CD14-positive monocyte (primary cell): ENCODE data around the gene HMCN1. TPM values are rescaled to one million over a fixed set of nuclear protein-coding genes. Genes with fewer than 3 reads are reported as not detected.

ENCODE experiments used
- DNase-seq, 3 donors: peaks; one replicate each; pipeline ENCODE4 v3.0.0-alpha.2; 2011 to 2022
- H2AFZ ChIP-seq: 2 replicates; pipeline ENCODE4 v1.6.0; 2012; ENCODE audit warnings: mild to moderate bottlenecking, low read depth, low read length, inconsistent platforms; ENCODE audit not compliant: insufficient read depth, poor library complexity, severe bottlenecking
- H3K27ac ChIP-seq, 2 donors: 1 replicate in 1 of 2; 2 replicates in 1 of 2; pipeline ENCODE4 v1.5.1; 2012 to 2013; ENCODE audit warnings: low read length in 2 of 2, control low read depth in 1 of 2, inconsistent platforms in 1 of 2, low read depth in 1 of 2, mild to moderate bottlenecking in 1 of 2
- H3K27me3 ChIP-seq, 2 donors: one replicate each; pipeline versions ENCODE4 v1.6.0 to v1.6.1; 2011 to 2013; ENCODE audit warnings: low read length in 2 of 2; ENCODE audit not compliant: control insufficient read depth in 2 of 2, insufficient read depth in 2 of 2
- H3K36me3 ChIP-seq, 2 donors: replicated peaks in 1 of 2; 1 replicate in 1 of 2; 2 replicates in 1 of 2; pipeline versions ENCODE4 v1.5.1 to v1.6.1; 2012 to 2013; ENCODE audit warnings: low read length in 2 of 2, control low read depth in 1 of 2, inconsistent platforms in 1 of 2, mild to moderate bottlenecking in 1 of 2; ENCODE audit not compliant: insufficient read depth in 2 of 2, control insufficient read depth in 1 of 2
- H3K4me1 ChIP-seq, 2 donors: 1 replicate in 1 of 2; 2 replicates in 1 of 2; pipeline versions ENCODE4 v1.5.1 to v1.6.1; 2012 to 2013; ENCODE audit warnings: low read length in 2 of 2, control low read depth in 1 of 2, inconsistent platforms in 1 of 2, mild to moderate bottlenecking in 1 of 2, moderate library complexity in 1 of 2; ENCODE audit not compliant: insufficient read depth in 2 of 2, control insufficient read depth in 1 of 2
- H3K4me2 ChIP-seq: replicated peaks from 2 replicates; pipeline ENCODE3; 2012; ENCODE audit warnings: low read length, moderate library complexity, mild to moderate bottlenecking; ENCODE audit not compliant: poor library complexity, severe bottlenecking; ENCODE audit errors: extremely low read depth
- H3K4me3 ChIP-seq, 3 experiments: fragments of 200-600 bp in 1 of 3; sonication (generic) in 1 of 3; replicated peaks in 1 of 3; 1 replicate in 2 of 3; 2 replicates in 1 of 3; pipeline ENCODE4 v1.5.1; 2011 to 2013; ENCODE audit warnings: low read length in 3 of 3, mild to moderate bottlenecking in 3 of 3, control low read depth in 2 of 3, low read depth in 2 of 3, inconsistent platforms in 1 of 3, moderate library complexity in 1 of 3
- H3K79me2 ChIP-seq: 2 replicates; pipeline ENCODE4 v1.6.0; 2012; ENCODE audit warnings: mild to moderate bottlenecking, control low read depth, inconsistent platforms, low read length, moderate library complexity; ENCODE audit not compliant: insufficient read depth
- H3K9ac ChIP-seq: 2 replicates; pipeline ENCODE4 v1.6.0; 2017; ENCODE audit warnings: low read length, mild to moderate bottlenecking; ENCODE audit not compliant: insufficient read depth, poor library complexity, severe bottlenecking
- H3K9me3 ChIP-seq, 2 donors: replicated peaks in 1 of 2; 1 replicate in 1 of 2; 2 replicates in 1 of 2; pipeline versions ENCODE4 v1.5.1 to v1.6.1; 2012 to 2013; ENCODE audit warnings: low read length in 2 of 2, control low read depth in 1 of 2; ENCODE audit not compliant: control insufficient read depth in 1 of 2, insufficient read depth in 1 of 2
- H4K20me1 ChIP-seq: 2 replicates; pipeline ENCODE4 v1.6.0; 2012; ENCODE audit warnings: mild to moderate bottlenecking, low read length, control low read depth, moderate library complexity; ENCODE audit not compliant: insufficient read depth
- H3K27ac Mint-ChIP-seq, 7 donors: one replicate each; pipeline ENCODE4 v1.8.0; 2020; ENCODE audit warnings: mild to moderate bottlenecking in 7 of 7, mixed read lengths in 7 of 7, moderate library complexity in 6 of 7, inconsistent platforms in 2 of 7
- H3K27me3 Mint-ChIP-seq, 3 donors: one replicate each; pipeline ENCODE4 v1.8.0; 2021 to 2022; ENCODE audit warnings: low read depth in 3 of 3, mild to moderate bottlenecking in 3 of 3, mixed read lengths in 3 of 3, moderate library complexity in 3 of 3, inconsistent platforms in 1 of 3
- H3K36me3 Mint-ChIP-seq, 2 donors: one replicate each; pipeline ENCODE4 v1.8.0; 2020; ENCODE audit warnings: mixed read lengths in 2 of 2, inconsistent platforms in 1 of 2, mild to moderate bottlenecking in 1 of 2
- H3K4me1 Mint-ChIP-seq: one replicate; pipeline ENCODE4 v1.8.0; 2020; ENCODE audit warnings: mild to moderate bottlenecking, mixed read lengths
- H3K4me3 Mint-ChIP-seq, 2 donors: one replicate each; pipeline ENCODE4 v1.8.0; 2020; ENCODE audit warnings: mild to moderate bottlenecking in 2 of 2, mixed read lengths in 2 of 2, moderate library complexity in 1 of 2
- H3K9me3 Mint-ChIP-seq, 7 donors: one replicate each; pipeline ENCODE4 v1.8.0; 2020 to 2022; ENCODE audit warnings: mixed read lengths in 7 of 7, mild to moderate bottlenecking in 6 of 7, moderate library complexity in 6 of 7, inconsistent platforms in 2 of 7
- WGBS: methylation state at CpG from one replicate; pipeline ENCODE4 v1.1.5; 2013; ENCODE audit warnings: missing lambda C conversion rate; ENCODE audit not compliant: insufficient coverage; 5-methylcytosine and 5-hydroxymethylcytosine counted together
- intact Hi-C, 2 donors: fragments of 100-400 bp; cut with micrococcal nuclease; formaldehyde crosslinking; loops; one replicate each; pipeline versions ENCODE4 v1.15.0 to v1.15.1; 2023
- polyA plus RNA-seq, 3 donors: library from polyadenylated mRNA; depleted of rRNA in 1 of 3; unstranded in 2 of 3; stranded (reverse) in 1 of 3; fragments of 300-500 nt in 2 of 3; fragments of >200 nt in 1 of 3; fragmentation: Illumina TruSeq in 2 of 3; gene quantifications; 1 replicate in 2 of 3; 2 replicates in 1 of 3; pipeline ENCODE4 v1.2.3, GENCODE V29; 2012 to 2021
- TF ChIP-seq, protein P1 (sequence below): fragments of 200-600 bp; IDR thresholded peaks from one replicate; pipeline ENCODE4 v1.8.0; 2022; ENCODE audit warnings: antibody characterized with exemption, mild to moderate bottlenecking

The HMCN1 gene
- polyA plus RNA-seq, 3 donors: not detected

DNA sequence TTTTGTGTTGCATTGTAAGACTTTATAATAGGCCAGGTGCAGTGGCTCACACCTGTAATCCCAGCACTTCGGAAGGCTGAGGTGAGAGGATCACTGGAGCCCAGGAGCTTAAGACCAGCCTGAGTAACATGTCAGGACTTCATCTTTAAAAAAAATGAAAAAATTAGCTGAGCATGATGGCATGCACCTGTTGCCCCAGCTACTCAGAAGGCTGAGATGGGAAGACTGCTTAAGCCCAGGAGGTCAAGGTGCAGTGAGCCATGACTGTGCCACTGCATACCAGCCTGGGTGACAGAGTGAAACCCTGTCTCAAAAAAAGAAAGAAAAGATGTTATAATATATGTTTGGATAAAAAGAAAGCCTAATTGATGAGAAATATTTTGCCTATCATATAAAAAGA, 34.9 kb downstream of the HMCN1 start:
- H2AFZ ChIP-seq: no peak overlapping the region
- no CpG with 5 or more reads among the region's 1 CpG for WGBS
- no peaks in the 10 kb centered on the region for H4K20me1 ChIP-seq
- H3K36me3 ChIP-seq: no peaks in the 10 kb centered on the region
- TF ChIP-seq, protein P1, sequence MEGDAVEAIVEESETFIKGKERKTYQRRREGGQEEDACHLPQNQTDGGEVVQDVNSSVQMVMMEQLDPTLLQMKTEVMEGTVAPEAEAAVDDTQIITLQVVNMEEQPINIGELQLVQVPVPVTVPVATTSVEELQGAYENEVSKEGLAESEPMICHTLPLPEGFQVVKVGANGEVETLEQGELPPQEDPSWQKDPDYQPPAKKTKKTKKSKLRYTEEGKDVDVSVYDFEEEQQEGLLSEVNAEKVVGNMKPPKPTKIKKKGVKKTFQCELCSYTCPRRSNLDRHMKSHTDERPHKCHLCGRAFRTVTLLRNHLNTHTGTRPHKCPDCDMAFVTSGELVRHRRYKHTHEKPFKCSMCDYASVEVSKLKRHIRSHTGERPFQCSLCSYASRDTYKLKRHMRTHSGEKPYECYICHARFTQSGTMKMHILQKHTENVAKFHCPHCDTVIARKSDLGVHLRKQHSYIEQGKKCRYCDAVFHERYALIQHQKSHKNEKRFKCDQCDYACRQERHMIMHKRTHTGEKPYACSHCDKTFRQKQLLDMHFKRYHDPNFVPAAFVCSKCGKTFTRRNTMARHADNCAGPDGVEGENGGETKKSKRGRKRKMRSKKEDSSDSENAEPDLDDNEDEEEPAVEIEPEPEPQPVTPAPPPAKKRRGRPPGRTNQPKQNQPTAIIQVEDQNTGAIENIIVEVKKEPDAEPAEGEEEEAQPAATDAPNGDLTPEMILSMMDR: no peak
- no peak overlapping the region for H3K4me3 Mint-ChIP-seq
- no peak overlapping the region for H3K9ac ChIP-seq
- no peak overlapping the region for H3K4me2 ChIP-seq
- H3K27ac ChIP-seq: no peak overlapping the region
- H3K9me3 ChIP-seq: no peaks in the 10 kb centered on the region
- no peak overlapping the region for H3K27ac Mint-ChIP-seq
- H3K27me3 Mint-ChIP-seq: peaks cover 0 to 5% (median 3%) of the 10 kb centered on the region in 3 donors
- no peaks in the 10 kb centered on the region for H3K9me3 Mint-ChIP-seq
- H3K36me3 Mint-ChIP-seq: no peaks in the 10 kb centered on the region
- H3K79me2 ChIP-seq: no peaks in the 10 kb centered on the region
- intact Hi-C loops: no loop called here
- no peak for DNase-seq
- H3K4me1 ChIP-seq: no peaks in the 10 kb centered on the region
- no peaks in the 10 kb centered on the region for H3K27me3 ChIP-seq
- H3K4me3 ChIP-seq: no peak overlapping the region
- no peaks in the 10 kb centered on the region for H3K4me1 Mint-ChIP-seq

DNA sequence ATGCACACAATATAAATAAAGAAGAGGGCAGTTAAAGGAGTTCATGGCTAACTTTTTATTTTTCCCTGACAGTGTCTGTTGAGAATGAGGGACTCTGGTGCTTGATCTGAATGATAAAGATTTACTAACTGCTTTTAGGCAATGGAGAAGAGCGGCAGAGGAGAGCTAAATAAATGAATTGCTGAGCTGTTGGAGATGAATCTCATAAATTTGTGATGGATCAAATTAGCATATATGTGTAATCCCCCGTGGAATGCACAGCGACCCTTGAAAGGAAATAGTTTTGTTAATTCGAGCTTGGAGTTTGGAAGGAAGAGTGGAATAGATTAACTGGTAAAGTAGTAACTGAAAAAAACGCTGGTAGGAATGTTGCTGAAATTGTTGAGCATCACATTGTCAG, 40.2 kb downstream of the HMCN1 start:
- WGBS: 75% methylated on average over 2 of the region's 5 CpGs
- no peak for DNase-seq
- no peaks in the 10 kb centered on the region for H3K36me3 Mint-ChIP-seq
- no peak overlapping the region for H3K4me3 ChIP-seq
- H3K4me3 Mint-ChIP-seq: no peak overlapping the region
- no peaks in the 10 kb centered on the region for H3K79me2 ChIP-seq
- intact Hi-C loops: no loop called here
- H3K4me1 ChIP-seq: no peaks in the 10 kb centered on the region
- no peak overlapping the region for H3K27ac ChIP-seq
- H3K36me3 ChIP-seq: no peaks in the 10 kb centered on the region
- TF ChIP-seq, protein P1: no peak
- H2AFZ ChIP-seq: no peak overlapping the region
- H3K27me3 ChIP-seq: no peaks in the 10 kb centered on the region
- H3K27ac Mint-ChIP-seq: no peak overlapping the region
- no peaks in the 10 kb centered on the region for H3K4me1 Mint-ChIP-seq
- no peak overlapping the region for H3K4me2 ChIP-seq
- no peak overlapping the region for H3K9ac ChIP-seq
- H3K27me3 Mint-ChIP-seq: peaks cover 0 to 4% (median 0%) of the 10 kb centered on the region in 3 donors
- no peaks in the 10 kb centered on the region for H3K9me3 ChIP-seq
- no peaks in the 10 kb centered on the region for H3K9me3 Mint-ChIP-seq
- no peaks in the 10 kb centered on the region for H4K20me1 ChIP-seq
